NCI-H460 (cell line): ENCODE data around the gene CCND3. TPM values are rescaled to one million over a fixed set of nuclear protein-coding genes. Genes with fewer than 3 reads are reported as not detected.

Experiments used
- small RNA-seq, 2 experiments: library from RNA; depleted of rRNA; stranded (forward); fragments of <200 nt; gene quantifications; one replicate each; pipeline ENCODE3, GENCODE V24; 2014
- total RNA-seq: library from RNA; depleted of rRNA; stranded (reverse); fragments of >200 nt; shearing (Covaris generic); gene quantifications from 2 replicates; pipeline ENCODE4 v1.2.3, GENCODE V29; 2014; rRNA removed

Gene CCND3
- total RNA-seq, 1 experiment from 2014 or later, result 18.9 TPM

Small RNA genes lying within 50 kb of the gene (small RNA-seq; reads per million reads assigned to genes)
- gene RF00019, result 0 reads per million in 2 experiments

Other genes starting within 250 kb of the CCND3 start
- 3.1 and 4.6 TPM in 2 replicates for gene TFEB, start 206.2 kb downstream of the CCND3 start, total RNA-seq
- not detected in 2 replicates for gene PGC, start 194.4 kb downstream of the CCND3 start, total RNA-seq
- gene FRS3, start 161.9 kb downstream of the CCND3 start, total RNA-seq, result 1.2 and 2.5 TPM in 2 replicates
- 0.40 and 1.2 TPM in 2 replicates for gene PRICKLE4, start 161.0 kb downstream of the CCND3 start, total RNA-seq
- 129 and 142 TPM in 2 replicates for gene TOMM6, start 154.1 kb downstream of the CCND3 start, total RNA-seq
- gene USP49, start 46.4 kb downstream of the CCND3 start, total RNA-seq, result 3.1 and 3.6 TPM in 2 replicates
- gene MED20, start 20.7 kb downstream of the CCND3 start, total RNA-seq, result 19.8 and 21.2 TPM in 2 replicates
- 21.4 and 25.1 TPM in 2 replicates for gene BYSL, start 20.3 kb downstream of the CCND3 start, total RNA-seq
- 15.6 and 18.9 TPM in 2 replicates for gene TAF8, start 108.7 kb upstream of the CCND3 start, total RNA-seq
- not detected in 2 replicates for gene C6orf132, start 200.8 kb upstream of the CCND3 start, total RNA-seq
- not detected in 2 replicates for gene GUCA1A, start 231.6 kb upstream of the CCND3 start, total RNA-seq